GM18861 (cell line): ENCODE data around the gene NTSR1.

ENCODE experiments used
- ATAC-seq: cut with Tn5 transposase; IDR thresholded peaks from one replicate; pipeline ENCODE4 v1.9.1; 2021; ENCODE audit not compliant: unreplicated experiment

Gene NTSR1

GRCh38 chr20:62753626-62754025 lies 45.0 kb downstream of the NTSR1 start:
- no peak for ATAC-seq

GRCh38 chr20:62754122-62754990 lies 45.7 kb downstream of the NTSR1 start:
- no peak for ATAC-seq

DNA sequence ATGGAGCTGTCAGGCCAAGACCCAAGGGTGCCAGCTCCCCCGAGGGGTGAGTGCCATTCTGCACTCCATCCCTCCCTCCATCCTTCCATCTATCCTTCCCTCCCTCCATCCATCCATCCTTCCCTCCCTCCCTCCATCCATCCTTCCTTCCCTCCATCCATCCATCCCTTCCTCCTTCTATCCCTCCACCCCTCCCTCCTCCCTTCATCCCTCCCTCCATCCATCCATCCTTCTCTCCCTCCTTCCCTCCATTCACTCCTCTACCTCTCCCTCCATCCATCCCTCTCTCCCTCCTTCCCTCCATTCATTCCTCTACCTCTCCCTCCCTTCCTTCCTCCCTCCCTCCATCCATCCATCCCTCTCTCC lies 46.3 kb downstream of the NTSR1 start:
- ATAC-seq: no peak

GRCh38 chr20:62755817-62756724 lies 47.4 kb downstream of the NTSR1 start:
- ATAC-seq: no peak

DNA sequence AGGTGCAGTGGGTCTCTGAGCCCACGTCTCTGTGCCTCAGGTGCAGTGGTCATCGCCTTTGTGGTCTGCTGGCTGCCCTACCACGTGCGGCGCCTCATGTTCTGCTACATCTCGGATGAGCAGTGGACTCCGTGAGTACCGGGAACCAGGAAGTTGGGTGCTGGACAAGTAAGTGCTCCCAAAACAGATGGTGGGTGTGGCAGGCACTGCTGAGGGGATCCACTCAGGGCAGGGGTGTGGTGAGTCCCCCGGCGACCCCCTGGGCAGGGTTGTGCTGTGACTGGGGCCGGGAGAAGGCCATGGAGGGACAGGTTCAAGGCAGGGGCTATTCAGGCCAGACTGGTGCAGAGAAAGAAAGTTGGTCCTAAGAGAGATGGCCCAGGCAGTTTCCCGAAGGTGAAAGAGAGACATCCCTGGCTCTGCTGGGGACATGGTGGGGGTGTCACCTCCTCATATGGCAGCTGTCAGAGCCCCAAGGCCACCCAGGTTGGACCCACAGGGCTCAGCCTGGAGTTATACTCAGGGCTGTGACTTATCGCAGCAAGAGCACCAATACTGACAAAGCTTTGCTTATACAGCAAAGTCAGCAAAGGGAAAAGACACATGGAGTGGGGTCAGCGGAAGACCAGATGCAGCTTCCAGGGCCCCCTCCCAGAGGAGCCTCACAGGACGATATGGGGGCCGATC lies 49.7 kb downstream of the NTSR1 start:
- ATAC-seq: no peak

GRCh38 chr20:62759981-62760431 lies 51.4 kb downstream of the NTSR1 start:
- ATAC-seq: no peak

DNA sequence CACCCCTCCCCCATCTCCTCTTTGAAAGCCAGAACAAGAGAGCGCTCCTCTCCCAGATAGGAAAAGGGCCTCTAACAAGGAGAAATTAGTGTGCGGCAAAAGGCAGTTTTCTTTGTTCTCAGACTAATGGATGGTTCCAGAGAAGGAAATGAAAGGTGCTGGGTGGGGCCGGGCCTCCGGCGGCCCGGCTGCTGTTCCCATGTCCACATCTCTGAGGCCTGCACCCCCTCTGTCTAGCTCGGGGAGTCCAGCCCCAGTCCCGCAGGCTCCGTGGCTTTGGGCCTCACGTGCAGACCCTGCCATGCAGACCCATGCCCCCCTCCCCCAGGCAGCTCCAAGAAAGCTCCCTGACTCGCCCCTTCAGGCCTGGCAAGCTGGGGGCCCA lies 51.8 kb downstream of the NTSR1 start:
- ATAC-seq: no peak

DNA sequence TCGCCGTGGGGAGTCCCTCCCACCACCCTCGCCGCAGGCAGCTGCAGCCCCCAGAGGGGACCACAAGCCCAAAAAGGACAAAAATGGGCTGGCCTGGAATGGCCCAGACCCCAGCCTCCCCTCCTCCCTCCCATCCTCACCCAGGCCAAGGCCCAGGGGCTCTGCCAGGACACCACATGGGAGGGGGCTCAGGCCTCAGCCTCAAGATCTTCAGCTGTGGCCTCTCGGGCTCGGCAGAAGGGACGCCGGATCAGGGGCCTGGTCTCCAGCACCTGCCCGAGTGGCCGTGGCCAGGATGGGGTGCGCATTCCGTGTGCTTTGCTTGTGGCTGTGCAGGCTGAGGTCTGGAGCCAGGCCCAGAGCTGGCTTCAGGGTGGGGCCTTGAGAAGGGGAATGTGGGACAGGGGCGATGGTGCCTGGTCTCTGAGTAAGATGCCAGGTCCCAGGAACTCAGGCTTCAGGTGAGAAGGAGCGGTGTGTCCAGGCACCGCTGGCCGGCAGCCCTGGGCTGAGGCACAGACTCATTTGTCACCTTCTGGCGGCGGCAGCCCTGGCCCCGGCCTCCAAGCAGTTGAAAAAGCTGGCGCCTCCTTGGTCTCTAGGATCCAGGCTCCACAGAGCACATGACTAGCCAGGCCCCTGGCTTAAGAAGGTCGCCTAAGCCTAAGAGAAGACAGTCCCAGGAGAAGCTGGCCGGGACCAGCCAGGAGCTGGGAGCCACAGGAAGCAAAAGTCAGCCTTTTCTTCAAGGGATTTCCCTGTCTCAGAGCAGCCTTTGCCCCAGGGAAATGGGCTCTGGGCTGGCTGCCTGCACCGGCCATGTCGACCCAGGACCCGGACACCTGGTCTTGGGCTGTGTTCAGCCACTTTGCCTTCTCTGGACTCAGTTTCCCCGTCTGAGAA lies 52.5 kb downstream of the NTSR1 start:
- no peak for ATAC-seq

DNA sequence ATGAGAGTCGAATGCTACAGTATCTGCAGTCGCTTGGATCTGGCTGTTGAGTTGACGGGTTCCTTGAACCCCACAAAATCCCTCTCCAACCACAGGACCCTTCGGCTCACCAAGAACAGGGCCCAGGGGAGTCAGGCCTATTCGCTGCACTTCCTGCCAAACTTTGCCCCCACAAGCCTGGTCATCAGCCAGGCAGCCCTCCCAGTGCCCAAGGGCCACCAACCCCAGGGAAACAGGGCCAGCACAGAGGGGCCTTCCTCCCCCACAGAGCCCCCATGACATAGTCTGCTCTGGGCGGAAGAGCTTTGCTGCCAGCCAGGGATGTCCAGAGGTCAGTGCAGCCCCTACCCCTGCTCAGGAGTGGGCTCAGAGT lies 53.1 kb downstream of the NTSR1 start:
- ATAC-seq: no peak

DNA sequence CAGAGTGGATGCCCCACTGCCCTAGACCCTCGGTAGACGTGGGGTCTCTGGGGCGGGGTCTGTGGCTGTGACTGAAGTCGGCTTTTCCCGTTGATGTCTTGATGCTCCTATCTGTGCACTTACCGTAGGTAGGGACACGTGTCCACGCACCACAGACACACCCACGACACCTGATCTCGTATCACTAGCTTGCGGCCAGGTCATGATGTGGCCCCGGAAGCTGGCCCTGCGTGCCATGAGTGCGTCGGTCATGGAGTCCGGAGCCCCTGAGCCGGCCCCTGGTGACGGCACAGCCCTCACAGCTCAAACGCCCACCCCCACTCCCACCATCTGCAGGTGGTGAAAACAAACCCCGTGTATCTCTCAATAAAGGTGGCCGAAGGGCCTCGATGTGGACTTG lies 53.7 kb downstream of the NTSR1 start:
- ATAC-seq: no peak

GRCh38 chr20:62762801-62763368 lies 54.2 kb downstream of the NTSR1 start:
- no peak for ATAC-seq

DNA sequence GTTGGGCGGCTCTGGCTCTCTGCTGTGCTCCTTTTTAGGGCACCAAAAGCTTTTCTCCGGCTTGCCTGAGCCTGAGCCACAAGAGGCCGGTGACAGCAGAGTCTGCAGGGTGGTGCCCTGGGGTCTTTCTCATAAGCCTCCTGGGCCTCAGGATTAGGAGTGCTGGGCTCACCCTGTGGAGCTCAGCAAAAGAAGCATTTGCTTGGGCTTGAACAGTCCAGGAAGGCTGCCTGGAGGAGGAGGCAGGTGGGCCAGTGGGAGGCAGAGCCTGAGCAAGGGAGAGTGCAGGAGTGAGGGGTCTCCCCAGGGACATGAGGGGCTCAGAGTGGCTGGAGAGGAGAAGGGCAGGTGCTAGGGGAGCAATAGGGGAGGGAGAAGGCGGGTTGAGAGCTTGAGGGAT lies 54.8 kb downstream of the NTSR1 start:
- ATAC-seq: no peak

DNA sequence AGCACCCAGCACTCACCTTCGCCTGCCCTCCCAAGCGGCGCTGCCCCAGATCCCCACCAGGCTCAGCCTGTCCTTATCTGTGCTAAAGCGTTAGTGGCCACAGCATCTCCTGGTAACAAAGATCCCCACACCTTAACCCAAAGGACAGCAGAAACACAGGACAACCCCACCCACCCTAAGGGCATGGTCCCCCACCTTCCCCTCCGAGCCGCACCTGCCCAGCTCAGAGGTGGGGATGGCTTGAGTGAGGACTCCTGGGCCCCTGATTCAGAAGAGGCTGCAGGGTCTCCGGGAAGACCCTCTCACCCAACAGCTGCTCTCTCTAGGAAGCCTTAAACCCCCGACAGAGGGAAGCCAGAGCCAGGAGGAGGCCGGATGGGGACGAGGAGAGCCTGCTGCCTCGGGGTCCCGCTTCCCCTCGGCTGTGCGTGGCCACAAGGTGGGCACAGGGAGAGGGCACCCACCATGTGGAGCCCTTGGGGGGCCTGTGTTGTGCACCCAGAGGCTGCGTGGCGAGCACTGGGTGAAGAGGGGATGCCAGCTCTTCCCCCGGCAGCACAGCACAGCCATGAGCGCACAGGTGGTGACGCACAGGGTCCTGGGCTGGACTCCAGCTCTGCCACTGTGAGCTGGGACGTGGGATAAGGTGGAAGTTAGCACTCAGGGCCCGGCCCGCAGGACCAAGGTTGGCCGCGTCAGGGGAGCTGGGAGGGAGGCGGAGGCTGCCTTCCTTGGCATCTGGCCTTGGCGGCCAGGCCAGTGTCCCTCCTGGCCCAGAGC lies 55.7 kb downstream of the NTSR1 start:
- ATAC-seq: no peak

DNA sequence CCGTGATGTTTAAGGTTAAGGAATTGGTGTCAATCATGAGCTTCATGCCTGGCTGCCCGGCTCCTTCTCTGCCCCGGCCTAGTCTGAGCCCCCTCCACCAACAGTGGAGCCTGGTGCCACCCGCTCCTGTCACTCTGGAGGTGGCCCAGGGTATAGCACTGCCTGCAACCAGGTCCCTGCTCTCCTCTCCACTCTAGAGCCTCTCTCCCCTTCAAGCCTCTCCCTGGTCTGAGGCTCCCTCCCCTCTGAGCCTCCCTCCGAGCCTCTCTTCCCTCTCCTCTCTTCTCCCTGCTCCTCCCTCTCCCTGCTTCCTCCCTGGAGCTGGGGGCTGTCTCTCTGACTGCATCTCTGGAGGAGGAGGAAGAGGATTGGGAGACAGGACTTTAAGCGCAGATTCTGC lies 56.4 kb downstream of the NTSR1 start:
- no peak for ATAC-seq

DNA sequence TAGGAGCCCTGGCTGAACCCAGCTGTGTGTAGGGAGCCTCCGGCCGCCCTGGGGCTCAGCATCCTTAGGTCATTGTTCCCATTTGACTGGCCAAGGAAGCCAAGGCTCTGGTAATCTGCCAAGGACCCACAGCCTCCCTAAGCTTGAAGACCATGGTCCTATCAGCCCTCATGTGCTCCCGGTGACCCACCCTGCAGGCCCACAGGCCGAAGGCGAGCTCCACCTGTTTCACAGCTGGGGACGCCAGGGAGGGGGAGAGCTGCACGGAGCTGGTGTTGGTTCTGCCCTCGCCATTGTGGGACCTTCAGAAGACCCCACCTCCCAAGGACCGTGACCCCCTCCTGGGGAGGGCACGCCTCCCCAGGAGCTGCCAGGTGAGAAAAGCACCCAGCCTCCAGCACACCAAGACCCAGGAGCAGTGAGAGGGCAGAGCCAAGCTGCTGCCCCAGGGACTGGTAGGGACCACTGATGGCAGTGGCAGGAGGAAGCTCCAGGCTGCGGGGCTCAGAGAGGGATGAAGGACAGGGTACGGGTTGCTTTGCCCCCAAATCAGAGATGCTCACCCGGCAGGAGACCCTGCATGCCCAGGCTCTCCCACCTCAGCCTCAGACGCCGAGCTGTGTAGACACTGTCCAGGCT lies 56.9 kb downstream of the NTSR1 start:
- no peak for ATAC-seq

GRCh38 chr20:62766071-62766450 lies 57.4 kb downstream of the NTSR1 start:
- no peak for ATAC-seq

DNA sequence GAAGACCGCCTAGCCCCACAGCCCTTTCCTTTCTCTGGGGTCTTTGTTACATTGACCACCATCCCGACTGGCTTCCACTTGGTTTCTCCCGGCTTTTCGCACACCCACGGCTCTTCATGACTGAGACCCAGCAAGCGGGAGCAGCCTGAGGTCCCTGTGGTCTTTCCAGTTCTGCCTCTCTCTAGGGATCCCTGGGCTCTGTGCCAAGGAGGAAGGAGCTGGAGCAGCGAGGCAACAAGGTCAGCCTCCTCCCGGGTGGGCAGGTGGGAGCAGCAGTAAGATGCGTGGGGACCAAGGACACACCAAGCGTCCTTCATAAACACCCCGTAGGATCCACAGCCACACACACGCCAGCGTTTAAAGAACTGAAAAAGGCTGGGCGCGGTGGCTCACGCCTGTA lies 58.1 kb downstream of the NTSR1 start:
- ATAC-seq: no peak

DNA sequence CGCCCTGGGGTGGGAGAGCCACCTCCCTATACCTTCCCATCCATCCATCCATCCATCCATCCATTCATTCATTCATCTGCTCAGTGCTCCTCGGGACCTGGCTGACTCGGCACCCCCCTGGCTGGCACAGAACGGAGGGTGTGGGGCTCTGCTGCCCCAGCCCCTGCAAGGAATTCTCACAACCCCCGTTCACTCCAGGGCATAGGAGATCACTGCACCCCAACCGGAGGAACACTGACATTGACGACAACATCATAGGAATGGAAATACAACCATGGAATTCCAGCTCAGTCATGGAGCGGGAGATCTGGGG lies 59.6 kb downstream of the NTSR1 start:
- no peak for ATAC-seq
